ENCODE data around the gene TCEA3.

- TF ChIP-seq CTCF (IDR thresholded peaks at IDR 0.05) (no peak), POLR2A (IDR thresholded peaks at IDR 0.05) (no peak), POLR2AphosphoS5 (IDR thresholded peaks at IDR 0.05) (peak; percentile 79), EP300 (IDR thresholded peaks at IDR 0.05) (no peak)
Observed at GRCh38 chr1:23394684-23395083, 29.9 kb downstream of the TCEA3 start.

Data from gastroesophageal sphincter (tissue), 3 donors.